Lower lobe of right lung (tissue), 2 donors: ENCODE results near the gene ACP1. TPM values are rescaled to one million over a fixed set of nuclear protein-coding genes. Genes with fewer than 3 reads are reported as not detected.

ENCODE experiments used
- ATAC-seq, 2 donors: fragments of 200-7000 bp; cut with Tn5 transposase; one replicate each; pipeline ENCODE4 v1.9.1; 2020 to 2022; ENCODE audit warnings: mild to moderate bottlenecking in 2 of 2, moderate library complexity in 2 of 2
- DNase-seq: peaks from one replicate; pipeline ENCODE4 v3.0.0-alpha.2; 2020
- H3K27ac ChIP-seq: fragments of 200-600 bp; one replicate; pipeline ENCODE4 v1.8.0; 2022
- H3K27me3 ChIP-seq: fragments of 200-600 bp; one replicate; pipeline ENCODE4 v1.8.0; 2022; ENCODE audit warnings: low read depth
- H3K36me3 ChIP-seq: fragments of 200-600 bp; one replicate; pipeline ENCODE4 v1.8.0; 2022; ENCODE audit warnings: mild to moderate bottlenecking
- H3K4me1 ChIP-seq: fragments of 200-600 bp; one replicate; pipeline ENCODE4 v1.8.0; 2022
- H3K4me3 ChIP-seq: fragments of 200-600 bp; one replicate; pipeline ENCODE4 v1.8.0; 2022; ENCODE audit warnings: mild to moderate bottlenecking
- H3K9me3 ChIP-seq: fragments of 200-600 bp; one replicate; pipeline ENCODE4 v1.8.0; 2022
- intact Hi-C: fragments of 100-400 bp; cut with DNase I; formaldehyde crosslinking; loops from one replicate; pipeline ENCODE4 v1.11.0; 2022
- total RNA-seq: library from RNA; stranded (reverse); fragmentation: NEBNext Ultra II Directional; extraction: Animal tissue kit (Norgen Biotek cat#: 25700); gene quantifications from one replicate; pipeline ENCODE4 v1.2.1, GENCODE V29; 2021
- TF ChIP-seq, protein P1 (sequence below): fragments of 200-600 bp; IDR thresholded peaks from one replicate; pipeline ENCODE4 v1.8.0; 2022; ENCODE audit warnings: antibody characterized with exemption, mild to moderate bottlenecking
- donor health status: DM: no; HTN: yes; CAD: no; lungs with severe emphysema.

Gene ACP1
- total RNA-seq, 1 donor from 2014 or later, result 68.6 TPM

DNA sequence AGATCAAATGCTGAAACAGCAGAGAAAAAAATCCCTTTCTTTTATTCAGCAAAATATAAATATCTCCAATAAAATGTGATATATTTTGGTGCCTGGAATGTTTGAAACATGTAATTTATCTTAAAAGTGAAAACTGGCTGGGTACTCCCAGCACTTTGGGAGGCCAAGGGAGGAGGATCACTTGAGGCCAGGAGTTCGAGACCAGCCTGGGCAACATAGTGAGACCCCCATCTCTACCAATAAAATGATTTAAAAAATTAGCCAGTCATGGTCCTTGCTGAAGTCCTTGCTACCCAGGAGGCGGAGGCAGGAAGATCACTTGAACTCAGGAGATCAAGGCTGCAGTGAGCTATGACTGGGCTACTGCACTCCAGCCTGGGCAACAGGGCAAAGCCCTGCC, 9.6 kb upstream of the ACP1 start:
- H3K4me1 ChIP-seq, result peaks cover 3% of the 10 kb centered on the region
- intact Hi-C loops, result no loop called here
- no peaks in the 10 kb centered on the region for H3K9me3 ChIP-seq
- ATAC-seq (no peak), DNase-seq (no peak)
- peaks cover 15% of the 10 kb centered on the region for H3K36me3 ChIP-seq
- no peaks in the 10 kb centered on the region for H3K27me3 ChIP-seq
- TF ChIP-seq, protein P1, sequence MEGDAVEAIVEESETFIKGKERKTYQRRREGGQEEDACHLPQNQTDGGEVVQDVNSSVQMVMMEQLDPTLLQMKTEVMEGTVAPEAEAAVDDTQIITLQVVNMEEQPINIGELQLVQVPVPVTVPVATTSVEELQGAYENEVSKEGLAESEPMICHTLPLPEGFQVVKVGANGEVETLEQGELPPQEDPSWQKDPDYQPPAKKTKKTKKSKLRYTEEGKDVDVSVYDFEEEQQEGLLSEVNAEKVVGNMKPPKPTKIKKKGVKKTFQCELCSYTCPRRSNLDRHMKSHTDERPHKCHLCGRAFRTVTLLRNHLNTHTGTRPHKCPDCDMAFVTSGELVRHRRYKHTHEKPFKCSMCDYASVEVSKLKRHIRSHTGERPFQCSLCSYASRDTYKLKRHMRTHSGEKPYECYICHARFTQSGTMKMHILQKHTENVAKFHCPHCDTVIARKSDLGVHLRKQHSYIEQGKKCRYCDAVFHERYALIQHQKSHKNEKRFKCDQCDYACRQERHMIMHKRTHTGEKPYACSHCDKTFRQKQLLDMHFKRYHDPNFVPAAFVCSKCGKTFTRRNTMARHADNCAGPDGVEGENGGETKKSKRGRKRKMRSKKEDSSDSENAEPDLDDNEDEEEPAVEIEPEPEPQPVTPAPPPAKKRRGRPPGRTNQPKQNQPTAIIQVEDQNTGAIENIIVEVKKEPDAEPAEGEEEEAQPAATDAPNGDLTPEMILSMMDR, result no peak
- no peak overlapping the region for H3K27ac ChIP-seq
- no peak overlapping the region for H3K4me3 ChIP-seq

DNA sequence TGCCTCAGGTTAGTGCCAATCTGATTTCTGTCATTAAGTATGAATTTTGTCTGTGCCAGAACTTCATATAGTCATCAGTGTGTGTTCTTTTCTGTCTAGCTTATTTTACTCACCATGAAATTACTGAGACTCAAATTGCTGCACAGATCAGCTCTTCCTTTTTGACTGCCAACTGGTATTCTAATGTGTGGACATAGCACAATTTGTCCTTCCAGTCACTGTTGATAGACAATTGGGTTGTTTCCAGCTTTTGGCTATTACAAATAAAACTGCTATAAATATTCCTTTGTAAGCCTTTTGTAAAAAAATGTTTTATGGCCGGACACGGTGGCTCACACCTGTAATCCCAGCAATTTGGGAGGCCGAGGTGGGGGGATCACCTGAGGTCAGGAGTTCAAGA, 8.7 kb upstream of the ACP1 start:
- no peak for ATAC-seq
- Histone ChIP-seq H3K27me3 (no peaks in the 10 kb centered on the region), H3K27ac (no peak overlapping the region), H3K4me3 (no peak overlapping the region), H3K4me1 (peaks cover 12% of the 10 kb centered on the region), H3K36me3 (peaks cover 15% of the 10 kb centered on the region), H3K9me3 (no peaks in the 10 kb centered on the region)
- TF ChIP-seq, protein P1, result no peak
- no peak for DNase-seq
- intact Hi-C loops, result no loop called here

DNA sequence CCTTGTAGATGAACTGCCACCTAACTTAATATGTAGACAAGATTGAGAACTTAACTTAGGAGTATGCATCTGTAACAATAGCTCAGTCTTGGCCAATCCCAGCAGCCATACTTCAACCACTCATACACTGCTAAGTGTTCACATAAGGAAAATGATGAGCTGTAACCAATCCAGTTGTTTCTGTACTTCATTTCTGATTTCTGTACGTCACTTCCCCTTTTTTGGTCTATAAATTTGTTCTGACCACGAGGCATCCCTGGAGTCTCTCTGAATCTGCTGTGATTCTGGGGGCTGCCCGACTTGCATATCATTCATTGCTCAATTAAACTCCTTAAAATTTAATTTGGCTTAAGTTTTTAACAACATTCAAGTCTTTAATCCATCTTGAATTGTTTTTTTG, 7.3 kb upstream of the ACP1 start:
- intact Hi-C loops, result no loop called here
- Histone ChIP-seq H3K9me3 (no peaks in the 10 kb centered on the region), H3K4me1 (peaks cover 19% of the 10 kb centered on the region), H3K4me3 (no peak overlapping the region), H3K27me3 (no peaks in the 10 kb centered on the region), H3K36me3 (peaks cover 5% of the 10 kb centered on the region), H3K27ac (no peak overlapping the region)
- ATAC-seq, result no peak
- DNase-seq, result no peak
- TF ChIP-seq, protein P1, result no peak

DNA sequence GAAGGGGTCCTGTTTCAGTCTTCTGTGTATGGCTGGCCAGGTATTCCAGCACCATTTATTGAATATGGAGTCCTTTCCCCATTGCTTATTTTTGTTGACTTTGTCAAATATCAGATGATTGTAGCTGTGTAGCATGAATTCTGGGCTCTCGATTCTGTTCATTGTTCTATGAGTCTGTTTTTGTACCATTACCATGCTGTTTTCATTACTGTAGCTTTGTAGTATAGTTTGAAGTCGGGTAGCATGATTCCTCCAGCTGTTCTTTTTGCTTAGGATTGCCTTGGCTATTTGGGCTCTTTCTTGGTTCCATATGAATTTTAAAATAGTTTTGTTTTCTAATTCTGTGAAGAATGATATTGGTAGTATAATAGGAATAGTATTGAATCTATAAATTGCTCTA, 6.9 kb upstream of the ACP1 start:
- H3K27ac ChIP-seq, result no peak overlapping the region
- no peak for DNase-seq
- no peak overlapping the region for H3K4me3 ChIP-seq
- no peak for ATAC-seq
- no peaks in the 10 kb centered on the region for H3K27me3 ChIP-seq
- no peaks in the 10 kb centered on the region for H3K9me3 ChIP-seq
- H3K36me3 ChIP-seq, result peaks cover under 1% of the 10 kb centered on the region
- intact Hi-C loops, result no loop called here
- TF ChIP-seq, protein P1, result no peak
- peaks cover 20% of the 10 kb centered on the region for H3K4me1 ChIP-seq

DNA sequence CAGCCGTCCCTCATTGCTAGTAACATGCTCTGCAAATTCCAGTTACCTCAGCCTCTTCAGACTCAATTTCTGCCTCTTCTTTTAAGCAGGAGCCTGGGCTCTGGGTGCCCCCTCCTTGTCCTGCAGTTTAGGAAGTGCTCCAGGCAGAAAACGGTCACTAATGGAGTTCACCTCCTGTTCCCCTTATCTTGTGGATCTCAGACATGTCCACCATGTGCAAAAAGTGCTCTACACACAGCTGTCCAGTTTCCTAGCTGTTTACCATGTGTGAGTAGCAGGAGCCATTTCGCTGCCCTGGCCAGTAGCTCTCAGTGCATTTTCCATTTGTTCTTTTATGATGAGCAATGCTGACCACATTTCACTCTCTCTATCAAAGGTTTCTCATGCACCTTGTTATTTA, 5.8 kb upstream of the ACP1 start:
- no peak for ATAC-seq

More for the DNA sequence above, 5.8 kb upstream of the ACP1 start:
- Histone ChIP-seq H3K27me3 (no peaks in the 10 kb centered on the region), H3K4me1 (peaks cover 29% of the 10 kb centered on the region), H3K36me3 (no peaks in the 10 kb centered on the region), H3K4me3 (no peak overlapping the region), H3K27ac (no peak overlapping the region), H3K9me3 (no peaks in the 10 kb centered on the region)
- intact Hi-C loops, result no loop called here
- TF ChIP-seq, protein P1, result no peak
- no peak for DNase-seq
